Mesenteric fat pad (tissue), 1 donor: ENCODE results near the gene MRPL57. TPM values are rescaled to one million over a fixed set of nuclear protein-coding genes. Genes with fewer than 3 reads are reported as not detected.
"Not testable (repeated sequence)": the region's sequence is repeated elsewhere in the genome, so short reads cannot be mapped to it uniquely, and the experiment has no call there.

Experiments used
- DNase-seq: peaks from one replicate; pipeline ENCODE4 v3.0.0-alpha.2; 2020; ENCODE audit warnings: low spot score
- long read RNA-seq: library from polyadenylated mRNA; unstranded; transcript quantifications from one replicate; pipeline ENCODE4 v2.0.0, GENCODE V29; 2020
- total RNA-seq: library from RNA; stranded (reverse); fragmentation: NEBNext Ultra II Directional; extraction: Animal tissue kit (Norgen Biotek cat#: 25700); gene quantifications from one replicate; pipeline ENCODE4 v1.2.1, GENCODE V29; 2021
- donor health status: DM: yes; HTN: yes; CAD: no.

The MRPL57 gene
- 14.1 TPM for total RNA-seq
- long read RNA-seq, transcript MRPL57-201 (2 exons, 2,246 nt) = major isoform, 19 of 25 reads
- long read RNA-seq, partial matches to known transcripts = 0 of 25 reads
- long read RNA-seq, other reads (novel, unspliced or antisense) = 6 of 25 reads

GRCh38 chr13:21176215-21176981 is at the start of gene MRPL57, which contains the start of gene SKA3:
MRPL57 (plus strand) TSS chr13:21176658; CDS start chr13:21176917, 259 bp downstream.
SKA3 (minus strand) TSS chr13:21176552; CDS start chr13:21176477, 75 bp downstream.
- DNase-seq = peak; percentile 97

- no peak for DNase-seq
Observed at GRCh38 chr13:21130116-21130515, 46.3 kb upstream of the MRPL57 start.

GRCh38 chr13:21133077-21133476 is 43.4 kb upstream of the MRPL57 start:
- no peak for DNase-seq

GRCh38 chr13:21134475-21134874 is 42.0 kb upstream of the MRPL57 start:
- no peak for DNase-seq

GRCh38 chr13:21135833-21136232 is 40.6 kb upstream of the MRPL57 start:
- not testable (repeated sequence) for DNase-seq

GRCh38 chr13:21137696-21138095 is 38.8 kb upstream of the MRPL57 start:
- no peak for DNase-seq

GRCh38 chr13:21138561-21138960 is 37.9 kb upstream of the MRPL57 start:
- DNase-seq = no peak

- no peak for DNase-seq
Observed at GRCh38 chr13:21139374-21139773, 37.1 kb upstream of the MRPL57 start.

GRCh38 chr13:21142766-21143165 is 33.7 kb upstream of the MRPL57 start:
- DNase-seq = no peak

- DNase-seq = no peak
Observed at GRCh38 chr13:21147827-21148226, 28.6 kb upstream of the MRPL57 start.

GRCh38 chr13:21148557-21149258 is 27.8 kb upstream of the MRPL57 start:
- DNase-seq = no peak

GRCh38 chr13:21149568-21149967 is 26.9 kb upstream of the MRPL57 start:
- DNase-seq = no peak

- DNase-seq = no peak
Observed at GRCh38 chr13:21150013-21150412, 26.4 kb upstream of the MRPL57 start.

GRCh38 chr13:21152251-21152899 is 24.1 kb upstream of the MRPL57 start:
- DNase-seq = no peak

- no peak for DNase-seq
Observed at GRCh38 chr13:21164631-21165030, 11.8 kb upstream of the MRPL57 start.

GRCh38 chr13:21165606-21166005 is 10.9 kb upstream of the MRPL57 start:
- not testable (repeated sequence) for DNase-seq

- no peak for DNase-seq
Observed at GRCh38 chr13:21171420-21171819, 5.0 kb upstream of the MRPL57 start.

GRCh38 chr13:21173767-21174166 is 2.7 kb upstream of the MRPL57 start:
- not testable (repeated sequence) for DNase-seq

- no peak for DNase-seq
Observed at GRCh38 chr13:21175656-21176214, 723 bp upstream of the MRPL57 start.

GRCh38 chr13:21176982-21177284 is 475 bp downstream of the MRPL57 start:
- peak; percentile 91 for DNase-seq

GRCh38 chr13:21181671-21182070 is 5.2 kb downstream of the MRPL57 start:
- no peak for DNase-seq

- DNase-seq = not testable (repeated sequence)
Observed at GRCh38 chr13:21186410-21186809, 10.0 kb downstream of the MRPL57 start.
